ENCODE results near the gene CCDC157.

Gene CCDC157

GRCh38 chr22:30370641-30371230, 13.9 kb downstream of the CCDC157 start:
- no peak for ATAC-seq (replicated peaks; ENCODE audit: extremely low read depth, poor library complexity, severe bottlenecking)
- Mint-ChIP-seq H3K27ac (ENCODE audit: low read depth) (no peak overlapping the region), H3K4me3 (no peak overlapping the region), H3K4me1 (no peaks in the 10 kb centered on the region), H3K36me3 (ENCODE audit: insufficient read depth) (peaks cover 10% of the 10 kb centered on the region), H3K27me3 (no peaks in the 10 kb centered on the region), H3K9me3 (no peaks in the 10 kb centered on the region)
- no peak for DNase-seq (ENCODE audit: low spot score in 2 of 2)

- Mint-ChIP-seq H3K9me3 (no peaks in the 10 kb centered on the region), H3K4me3 (no peak overlapping the region), H3K27me3 (no peaks in the 10 kb centered on the region), H3K27ac (ENCODE audit: low read depth) (no peak overlapping the region), H3K4me1 (no peaks in the 10 kb centered on the region), H3K36me3 (ENCODE audit: insufficient read depth) (peaks cover 10% of the 10 kb centered on the region)
- ATAC-seq (replicated peaks; ENCODE audit: extremely low read depth, poor library complexity, severe bottlenecking) = no peak
- no peak for DNase-seq (ENCODE audit: low spot score in 2 of 2)
Measured at GRCh38 chr22:30371321-30371720, 14.5 kb downstream of the CCDC157 start.

GRCh38 chr22:30371981-30372380, 15.2 kb downstream of the CCDC157 start:
- no peak for DNase-seq (ENCODE audit: low spot score in 2 of 2)
- no peak for ATAC-seq (replicated peaks; ENCODE audit: extremely low read depth, poor library complexity, severe bottlenecking)
- H3K27ac Mint-ChIP-seq (ENCODE audit: low read depth) = no peak overlapping the region
- H3K27me3 Mint-ChIP-seq = no peaks in the 10 kb centered on the region
- H3K9me3 Mint-ChIP-seq = no peaks in the 10 kb centered on the region
- peaks cover 10% of the 10 kb centered on the region for H3K36me3 Mint-ChIP-seq (ENCODE audit: insufficient read depth)
- no peak overlapping the region for H3K4me3 Mint-ChIP-seq
- H3K4me1 Mint-ChIP-seq = no peaks in the 10 kb centered on the region

GRCh38 chr22:30372915-30373314, 16.1 kb downstream of the CCDC157 start:
- H3K4me3 Mint-ChIP-seq = no peak overlapping the region

GRCh38 chr22:30373331-30374325, 16.8 kb downstream of the CCDC157 start:
- peaks cover 7% of the 10 kb centered on the region for H3K36me3 Mint-ChIP-seq (ENCODE audit: insufficient read depth)
- no peaks in the 10 kb centered on the region for H3K27me3 Mint-ChIP-seq
- no peak overlapping the region for H3K27ac Mint-ChIP-seq (ENCODE audit: low read depth)
- H3K4me3 Mint-ChIP-seq = no peak overlapping the region
- ATAC-seq (replicated peaks; ENCODE audit: extremely low read depth, poor library complexity, severe bottlenecking) (no peak), DNase-seq (ENCODE audit: low spot score in 2 of 2) (no peak)
- no peaks in the 10 kb centered on the region for H3K4me1 Mint-ChIP-seq
- no peaks in the 10 kb centered on the region for H3K9me3 Mint-ChIP-seq

More at GRCh38 chr22:30372915-30373314, 16.1 kb downstream of the CCDC157 start:
- DNase-seq (ENCODE audit: low spot score in 2 of 2) = no peak
- ATAC-seq (replicated peaks; ENCODE audit: extremely low read depth, poor library complexity, severe bottlenecking) = no peak
- Mint-ChIP-seq H3K27me3 (no peaks in the 10 kb centered on the region), H3K9me3 (no peaks in the 10 kb centered on the region), H3K36me3 (ENCODE audit: insufficient read depth) (peaks cover 11% of the 10 kb centered on the region), H3K27ac (ENCODE audit: low read depth) (no peak overlapping the region), H3K4me1 (no peaks in the 10 kb centered on the region)

- DNase-seq (ENCODE audit: low spot score in 2 of 2) = no peak
- no peak overlapping the region for H3K4me3 Mint-ChIP-seq
Measured at GRCh38 chr22:30375312-30375849, 18.6 kb downstream of the CCDC157 start.

GRCh38 chr22:30380011-30380410, 23.2 kb downstream of the CCDC157 start:
- Mint-ChIP-seq H3K36me3 (ENCODE audit: insufficient read depth) (peaks cover 2% of the 10 kb centered on the region), H3K27ac (ENCODE audit: low read depth) (no peak overlapping the region), H3K9me3 (no peaks in the 10 kb centered on the region), H3K4me3 (no peak overlapping the region), H3K27me3 (no peaks in the 10 kb centered on the region), H3K4me1 (no peaks in the 10 kb centered on the region)
- ATAC-seq (replicated peaks; ENCODE audit: extremely low read depth, poor library complexity, severe bottlenecking) = no peak
- DNase-seq (ENCODE audit: low spot score in 2 of 2) = no peak

More at GRCh38 chr22:30375312-30375849, 18.6 kb downstream of the CCDC157 start:
- ATAC-seq (replicated peaks; ENCODE audit: extremely low read depth, poor library complexity, severe bottlenecking) = no peak
- Mint-ChIP-seq H3K27me3 (no peaks in the 10 kb centered on the region), H3K4me1 (no peaks in the 10 kb centered on the region), H3K36me3 (ENCODE audit: insufficient read depth) (peaks cover 7% of the 10 kb centered on the region), H3K27ac (ENCODE audit: low read depth) (no peak overlapping the region), H3K9me3 (no peaks in the 10 kb centered on the region)

GRCh38 chr22:30381264-30381663, 24.5 kb downstream of the CCDC157 start:
- no peak overlapping the region for H3K27ac Mint-ChIP-seq (ENCODE audit: low read depth)

GRCh38 chr22:30382340-30382739, 25.5 kb downstream of the CCDC157 start:
- no peak overlapping the region for H3K4me3 Mint-ChIP-seq
- peaks cover 4% of the 10 kb centered on the region for H3K36me3 Mint-ChIP-seq (ENCODE audit: insufficient read depth)
- peaks cover 10% of the 10 kb centered on the region for H3K4me1 Mint-ChIP-seq
- DNase-seq (ENCODE audit: low spot score in 2 of 2) (no peak), ATAC-seq (replicated peaks; ENCODE audit: extremely low read depth, poor library complexity, severe bottlenecking) (no peak)
- H3K9me3 Mint-ChIP-seq = no peaks in the 10 kb centered on the region
- H3K27ac Mint-ChIP-seq (ENCODE audit: low read depth) = no peak overlapping the region
- H3K27me3 Mint-ChIP-seq = no peaks in the 10 kb centered on the region

More at GRCh38 chr22:30381264-30381663, 24.5 kb downstream of the CCDC157 start:
- DNase-seq (ENCODE audit: low spot score in 2 of 2) (no peak), ATAC-seq (replicated peaks; ENCODE audit: extremely low read depth, poor library complexity, severe bottlenecking) (no peak)
- Mint-ChIP-seq H3K9me3 (no peaks in the 10 kb centered on the region), H3K36me3 (ENCODE audit: insufficient read depth) (peaks cover 2% of the 10 kb centered on the region), H3K4me3 (no peak overlapping the region), H3K4me1 (peaks cover 3% of the 10 kb centered on the region), H3K27me3 (no peaks in the 10 kb centered on the region)

GRCh38 chr22:30383061-30383460, 26.3 kb downstream of the CCDC157 start:
- Mint-ChIP-seq H3K27ac (ENCODE audit: low read depth) (no peak overlapping the region), H3K36me3 (ENCODE audit: insufficient read depth) (peaks cover 3% of the 10 kb centered on the region), H3K4me3 (no peak overlapping the region), H3K27me3 (no peaks in the 10 kb centered on the region), H3K9me3 (no peaks in the 10 kb centered on the region), H3K4me1 (peaks cover 13% of the 10 kb centered on the region)
- ATAC-seq (replicated peaks; ENCODE audit: extremely low read depth, poor library complexity, severe bottlenecking) = no peak
- DNase-seq (ENCODE audit: low spot score in 2 of 2) = no peak

GRCh38 chr22:30385942-30386341, 29.1 kb downstream of the CCDC157 start:
- Mint-ChIP-seq H3K9me3 (no peaks in the 10 kb centered on the region), H3K4me1 (peaks cover 15% of the 10 kb centered on the region), H3K4me3 (peak overlapping the region; percentile 43), H3K27ac (ENCODE audit: low read depth) (no peak overlapping the region), H3K36me3 (ENCODE audit: insufficient read depth) (peaks cover 6% of the 10 kb centered on the region), H3K27me3 (no peaks in the 10 kb centered on the region)
- ATAC-seq (replicated peaks; ENCODE audit: extremely low read depth, poor library complexity, severe bottlenecking) (no peak), DNase-seq (ENCODE audit: low spot score in 2 of 2) (no peak)

GRCh38 chr22:30386608-30386959, 29.8 kb downstream of the CCDC157 start:
- ATAC-seq (replicated peaks; ENCODE audit: extremely low read depth, poor library complexity, severe bottlenecking) (no peak), DNase-seq (ENCODE audit: low spot score in 2 of 2) (no peak)
- Mint-ChIP-seq H3K27ac (ENCODE audit: low read depth) (no peak overlapping the region), H3K4me1 (peaks cover 22% of the 10 kb centered on the region), H3K4me3 (peak overlapping the region; percentile 73), H3K36me3 (ENCODE audit: insufficient read depth) (peaks cover 6% of the 10 kb centered on the region), H3K9me3 (no peaks in the 10 kb centered on the region), H3K27me3 (no peaks in the 10 kb centered on the region)
